Measurements from ENCODE around the gene SKI. TPM values are rescaled to one million over a fixed set of nuclear protein-coding genes. Genes with fewer than 3 reads are reported as not detected.

SKI gene
- total and polyA plus RNA-seq, 2 experiments from 2014 or later: 5.1 to 21.9 TPM

GRCh38 chr1:2314803-2315673, 86.9 kb downstream of the SKI start:
- TF ChIP-seq EZH2phosphoT487 (IDR thresholded peaks at IDR 0.05; ENCODE audit: low read depth, severe bottlenecking, unreplicated experiment) (no peak), CTCF (IDR thresholded peaks at IDR 0.05; ENCODE audit: poor library complexity) (peak; percentile 86)
- no peaks in the 10 kb centered on the region for H3K9me2 ChIP-seq (replicated peaks; ENCODE audit: insufficient read depth)
- H3K9me3 ChIP-seq (ENCODE audit: low read depth): no peaks in the 10 kb centered on the region
- peak overlapping the region; percentile 78 for H3K4me3 ChIP-seq
- H3K27ac ChIP-seq: peak overlapping the region; percentile 99
- H3K79me2 ChIP-seq: peaks cover 2% of the 10 kb centered on the region
- no peaks in the 10 kb centered on the region for H3K27me3 ChIP-seq
- DNase-seq (ENCODE audit: low spot score): peak; percentile 84
- H3K4me2 ChIP-seq: peak overlapping the region; percentile 97
- 49% methylated on average over 20 of the region's 91 CpGs for WGBS (ENCODE audit: low lambda C conversion rate, missing lambda C conversion rate)
- H3K36me3 ChIP-seq (replicated peaks; ENCODE audit: insufficient read depth, low read depth): no peaks in the 10 kb centered on the region
- H4K20me1 ChIP-seq (ENCODE audit: insufficient read depth, poor library complexity, severe bottlenecking): no peaks in the 10 kb centered on the region
- peak overlapping the region; percentile 71 for H2AFZ ChIP-seq
- peaks cover 41% of the 10 kb centered on the region for H3K4me1 ChIP-seq (ENCODE audit: insufficient read depth)

GRCh38 chr1:2315674-2316450, 87.7 kb downstream of the SKI start:
- no peaks in the 10 kb centered on the region for H3K9me2 ChIP-seq (replicated peaks; ENCODE audit: insufficient read depth)
- H4K20me1 ChIP-seq (ENCODE audit: insufficient read depth, poor library complexity, severe bottlenecking): no peaks in the 10 kb centered on the region
- H3K4me1 ChIP-seq (ENCODE audit: insufficient read depth): peaks cover 46% of the 10 kb centered on the region
- H3K9me3 ChIP-seq (ENCODE audit: low read depth): no peaks in the 10 kb centered on the region
- H3K4me3 ChIP-seq: no peak overlapping the region
- no peaks in the 10 kb centered on the region for H3K36me3 ChIP-seq (replicated peaks; ENCODE audit: insufficient read depth, low read depth)
- no peak for TF ChIP-seq EZH2 (IDR thresholded peaks at IDR 0.05; ENCODE audit: borderline replicate concordance)
- TF ChIP-seq EZH2phosphoT487 (IDR thresholded peaks at IDR 0.05; ENCODE audit: low read depth, severe bottlenecking, unreplicated experiment): no peak
- TF ChIP-seq CTCF (IDR thresholded peaks at IDR 0.05; ENCODE audit: poor library complexity): no peak
- DNase-seq (ENCODE audit: low spot score): no peak
- H3K27me3 ChIP-seq: no peaks in the 10 kb centered on the region
- H3K4me2 ChIP-seq: peak overlapping the region; percentile 97
- no peaks in the 10 kb centered on the region for H3K79me2 ChIP-seq
- H3K27ac ChIP-seq: peak overlapping the region; percentile 99
- 75% methylated on average over 20 of the region's 21 CpGs for WGBS (ENCODE audit: low lambda C conversion rate, missing lambda C conversion rate)
- H2AFZ ChIP-seq: no peak overlapping the region

GRCh38 chr1:2316451-2316961, 88.4 kb downstream of the SKI start:
- no peaks in the 10 kb centered on the region for H3K9me3 ChIP-seq (ENCODE audit: low read depth)
- no peak for TF ChIP-seq EZH2 (IDR thresholded peaks at IDR 0.05; ENCODE audit: borderline replicate concordance)
- TF ChIP-seq CTCF (IDR thresholded peaks at IDR 0.05; ENCODE audit: poor library complexity): no peak
- TF ChIP-seq EZH2phosphoT487 (IDR thresholded peaks at IDR 0.05; ENCODE audit: low read depth, severe bottlenecking, unreplicated experiment): no peak
- H3K79me2 ChIP-seq: no peaks in the 10 kb centered on the region
- no peaks in the 10 kb centered on the region for H4K20me1 ChIP-seq (ENCODE audit: insufficient read depth, poor library complexity, severe bottlenecking)
- H3K36me3 ChIP-seq (replicated peaks; ENCODE audit: insufficient read depth, low read depth): no peaks in the 10 kb centered on the region
- H2AFZ ChIP-seq: no peak overlapping the region
- peak overlapping the region; percentile 99 for H3K27ac ChIP-seq
- no peaks in the 10 kb centered on the region for H3K9me2 ChIP-seq (replicated peaks; ENCODE audit: insufficient read depth)
- H3K4me3 ChIP-seq: no peak overlapping the region
- H3K27me3 ChIP-seq: no peaks in the 10 kb centered on the region
- DNase-seq (ENCODE audit: low spot score): no peak
- H3K4me2 ChIP-seq: no peak overlapping the region
- WGBS (ENCODE audit: low lambda C conversion rate, missing lambda C conversion rate): 71% methylated on average over 16 of the region's 16 CpGs
- peaks cover 47% of the 10 kb centered on the region for H3K4me1 ChIP-seq (ENCODE audit: insufficient read depth)
